Activated CD4-positive, alpha-beta T cell treated with anti-CD3 and anti-CD28 coated beads, Interleukin-2, amount 50 U/mL, for 24 hours (primary cell): Measurements from ENCODE around the gene AUTS2.
"Not testable (repeated sequence)": the region's sequence is repeated elsewhere in the genome, so short reads cannot be mapped to it uniquely, and the experiment has no call there.

Source experiments
- DNase-seq, 2 donors: peaks; one replicate each; pipeline ENCODE4 v3.0.0-alpha.2; 2020; ENCODE audit warnings: low read depth in 1 of 2, low spot score in 1 of 2

The AUTS2 gene

GRCh38 chr7:70271617-70272081 is 673.4 kb downstream of the AUTS2 start:
- DNase-seq: no peak

DNA sequence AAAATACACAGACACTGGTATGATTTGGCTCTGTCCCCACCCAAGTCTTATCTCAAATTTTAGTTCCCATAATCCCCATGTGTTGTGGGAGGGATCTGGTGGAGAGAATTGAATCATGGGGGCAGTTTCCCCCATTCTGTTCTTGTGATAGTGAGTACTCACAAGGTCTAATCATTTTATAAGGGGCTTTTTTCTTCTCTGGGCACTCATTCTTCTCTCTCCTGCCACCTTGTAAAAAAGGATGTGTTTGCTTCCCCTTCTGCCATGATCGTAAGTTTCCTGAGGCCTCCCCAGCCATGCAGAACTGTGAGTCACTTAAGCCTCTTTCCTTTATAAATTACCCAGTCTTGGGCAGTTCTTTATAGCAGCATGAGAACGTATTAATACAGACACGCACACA is 677.3 kb downstream of the AUTS2 start:
- DNase-seq: not testable (repeated sequence)

- no peak for DNase-seq
Observed at GRCh38 chr7:70285187-70285586, 686.9 kb downstream of the AUTS2 start.

GRCh38 chr7:70285854-70286253 is 687.6 kb downstream of the AUTS2 start:
- no peak for DNase-seq

DNA sequence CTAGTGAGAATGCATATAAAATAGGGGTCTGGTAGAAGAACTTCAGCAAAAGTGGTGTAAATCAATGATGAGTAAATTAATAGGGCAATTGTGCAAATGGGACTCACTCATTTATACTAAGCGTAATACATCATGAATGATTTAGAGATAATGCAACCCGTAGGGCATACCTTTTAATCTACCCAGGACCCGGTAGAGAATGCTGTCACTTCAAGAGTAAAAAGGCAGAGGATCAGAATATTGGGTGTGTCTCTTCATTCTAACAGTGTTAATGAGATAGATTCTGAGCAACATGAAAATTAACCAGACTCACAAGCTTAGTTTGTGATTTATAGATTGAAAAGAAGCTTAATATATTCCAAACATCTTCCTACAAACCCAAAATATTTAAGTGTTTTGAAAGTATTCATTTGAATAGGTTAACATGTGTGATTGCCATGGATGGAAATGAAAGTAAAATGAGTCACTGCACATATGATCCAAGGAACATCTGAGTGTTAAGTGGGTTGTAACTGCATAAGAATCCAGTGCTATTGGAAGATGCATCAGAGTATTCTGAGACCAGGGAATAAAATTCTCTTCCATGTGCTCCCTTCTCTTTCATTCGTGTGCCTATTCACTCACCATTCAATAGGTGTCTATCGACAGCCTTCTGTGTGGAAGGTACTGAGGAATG is 690.6 kb downstream of the AUTS2 start:
- no peak for DNase-seq

- no peak for DNase-seq
Observed at GRCh38 chr7:70292716-70293115, 694.4 kb downstream of the AUTS2 start.

DNA sequence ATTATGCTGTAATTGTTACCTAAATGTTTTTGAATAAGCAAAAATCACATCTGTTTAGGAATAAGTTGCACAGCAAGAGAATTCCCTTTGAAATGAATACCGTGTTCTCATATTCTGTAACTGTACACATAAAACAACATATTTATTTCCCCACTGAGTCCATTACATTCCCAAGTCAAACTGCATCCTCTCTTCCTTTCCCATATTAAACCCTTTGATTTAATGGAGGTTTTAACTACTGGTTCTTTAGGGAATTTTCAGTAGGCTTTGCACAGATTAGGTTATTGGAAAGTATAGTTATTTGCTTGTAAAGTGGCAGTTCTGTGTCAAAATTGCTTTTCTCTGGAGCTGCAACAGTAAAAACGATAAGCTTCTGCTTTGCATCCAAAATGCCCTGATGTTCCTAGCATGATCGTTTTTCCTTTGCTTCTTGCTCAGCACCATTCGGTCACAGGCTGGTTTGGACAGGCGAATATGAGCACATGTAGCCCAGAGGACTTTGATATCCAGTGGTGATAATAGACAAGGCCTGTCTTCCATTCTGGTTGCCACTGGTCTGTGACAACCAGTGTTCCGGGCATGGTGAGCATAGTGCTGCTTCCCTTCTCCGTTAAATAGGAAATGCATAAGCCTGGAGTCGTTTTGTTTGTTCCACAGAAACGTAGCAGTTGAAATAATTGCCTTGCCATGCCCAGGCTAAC is 696.1 kb downstream of the AUTS2 start:
- no peak for DNase-seq

DNA sequence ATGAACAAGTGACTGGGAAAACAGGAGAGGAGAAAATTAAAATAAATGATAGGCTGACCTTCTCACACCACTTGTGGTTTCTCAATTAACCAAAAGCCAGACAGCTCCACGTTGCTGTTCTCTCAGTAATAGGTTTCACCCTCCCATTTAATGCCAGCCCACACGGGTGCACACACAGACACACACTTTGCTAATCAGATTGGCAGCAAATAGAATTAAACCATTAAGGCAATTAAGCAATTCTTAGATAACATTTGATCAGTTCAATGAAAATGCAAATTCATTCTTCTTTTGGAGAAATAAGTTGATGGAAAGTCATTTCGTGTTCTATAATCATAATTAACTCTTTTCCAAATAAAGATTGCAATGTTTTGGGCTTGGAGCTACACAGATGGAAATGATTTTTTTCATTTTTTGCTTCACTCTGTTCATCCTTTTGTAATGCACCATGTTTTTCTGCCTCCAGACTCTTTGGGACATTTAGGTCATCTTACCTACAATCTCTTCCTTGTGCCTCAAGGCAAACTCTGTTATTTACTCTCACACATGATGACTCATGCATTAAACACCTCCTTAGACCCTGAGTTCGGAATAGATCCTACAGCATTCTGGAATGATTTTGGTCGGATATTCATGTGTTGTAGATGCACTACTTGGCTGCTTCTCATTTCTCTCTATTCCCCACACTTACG is 700.7 kb downstream of the AUTS2 start:
- no peak for DNase-seq

GRCh38 chr7:70299472-70299807 is 701.2 kb downstream of the AUTS2 start:
- DNase-seq: no peak

GRCh38 chr7:70301673-70302185 is 703.5 kb downstream of the AUTS2 start:
- no peak for DNase-seq

DNA sequence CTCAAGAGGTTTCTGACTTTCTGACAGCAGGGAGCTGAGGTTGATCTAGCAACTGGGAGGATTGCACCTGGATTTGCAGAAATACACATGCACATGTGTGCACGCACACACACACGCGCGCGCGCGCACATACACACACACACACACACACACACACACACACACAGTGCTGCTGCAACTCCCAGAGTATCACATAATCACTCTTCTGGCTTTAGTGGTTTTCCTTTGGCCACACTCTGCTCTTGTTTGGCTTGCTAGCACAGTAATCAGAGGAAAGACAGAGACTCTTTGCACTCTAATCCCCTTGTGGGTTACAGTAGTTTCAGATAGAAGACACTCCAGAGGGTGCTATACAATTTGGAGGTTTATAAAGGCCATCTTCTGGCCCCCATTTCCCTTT is 705.0 kb downstream of the AUTS2 start:
- no peak for DNase-seq

- no peak for DNase-seq
Observed at GRCh38 chr7:70303780-70304179, 705.5 kb downstream of the AUTS2 start.

DNA sequence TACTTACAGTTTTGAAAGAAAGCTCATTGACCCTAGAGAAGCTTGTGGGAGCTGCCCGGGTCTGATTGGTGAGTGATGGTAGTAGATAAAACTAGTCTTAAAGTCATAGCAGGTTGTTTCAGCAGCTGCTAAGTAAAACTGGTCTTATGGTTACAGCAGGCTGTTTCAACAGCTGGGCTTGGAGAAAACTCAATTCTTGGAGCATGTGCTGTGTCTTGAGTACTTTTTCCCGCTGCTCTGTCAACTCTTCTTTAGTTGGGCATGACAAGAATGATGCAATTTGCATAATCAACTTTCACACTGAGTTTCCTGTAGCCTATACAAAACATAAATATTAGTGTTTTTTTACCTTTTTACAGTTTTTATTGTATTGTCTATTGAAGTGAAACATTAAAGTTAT is 707.9 kb downstream of the AUTS2 start:
- DNase-seq: no peak

DNA sequence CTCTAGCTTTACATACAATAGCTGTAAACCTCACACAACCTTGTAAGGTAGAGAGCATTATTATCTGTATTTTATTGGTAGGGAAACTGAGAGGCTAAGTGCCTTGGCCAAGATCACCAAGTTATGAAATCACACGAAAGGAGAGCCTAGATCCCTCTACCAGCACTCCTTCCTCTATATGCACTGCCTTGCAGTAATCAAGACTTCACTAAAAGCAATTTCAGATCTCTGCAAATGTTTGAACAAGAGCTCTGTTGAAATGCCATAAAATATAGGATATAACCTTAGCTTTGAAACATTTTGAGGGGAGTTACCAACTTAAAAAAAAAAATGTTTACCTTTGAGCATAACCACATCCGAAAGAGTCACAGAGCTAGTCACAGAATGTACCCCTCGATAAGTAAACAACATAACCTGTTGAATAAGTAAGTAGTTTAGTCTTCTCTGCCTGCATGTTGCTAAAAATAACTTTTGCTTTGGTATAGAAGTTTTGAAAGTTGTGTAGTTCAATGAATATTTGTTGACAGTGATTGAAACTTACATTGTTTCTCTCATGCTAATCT is 709.4 kb downstream of the AUTS2 start:
- no peak for DNase-seq

- DNase-seq: no peak
Observed at GRCh38 chr7:70312336-70312735, 714.1 kb downstream of the AUTS2 start.

DNA sequence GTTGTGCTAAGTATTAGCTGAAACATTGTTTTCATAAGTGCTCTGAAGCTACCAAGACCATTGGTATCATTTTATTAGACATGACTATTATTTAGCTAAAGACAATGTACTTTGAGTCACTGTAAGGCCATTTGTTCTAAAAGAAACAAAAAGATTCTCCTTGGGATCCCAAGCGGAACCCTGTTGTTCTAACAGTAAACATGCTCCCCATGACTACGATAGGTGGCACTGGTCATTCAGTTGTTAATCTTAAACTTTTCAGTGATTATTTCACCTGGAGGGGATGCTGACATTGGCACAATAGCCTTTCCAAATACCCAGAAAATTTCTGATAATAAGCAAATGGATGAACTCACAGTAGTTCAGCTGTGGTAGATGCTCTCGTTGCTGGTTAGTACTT is 715.0 kb downstream of the AUTS2 start:
- DNase-seq: no peak

- DNase-seq: no peak
Observed at GRCh38 chr7:70313687-70314086, 715.4 kb downstream of the AUTS2 start.

GRCh38 chr7:70314221-70314620 is 715.9 kb downstream of the AUTS2 start:
- DNase-seq: no peak

DNA sequence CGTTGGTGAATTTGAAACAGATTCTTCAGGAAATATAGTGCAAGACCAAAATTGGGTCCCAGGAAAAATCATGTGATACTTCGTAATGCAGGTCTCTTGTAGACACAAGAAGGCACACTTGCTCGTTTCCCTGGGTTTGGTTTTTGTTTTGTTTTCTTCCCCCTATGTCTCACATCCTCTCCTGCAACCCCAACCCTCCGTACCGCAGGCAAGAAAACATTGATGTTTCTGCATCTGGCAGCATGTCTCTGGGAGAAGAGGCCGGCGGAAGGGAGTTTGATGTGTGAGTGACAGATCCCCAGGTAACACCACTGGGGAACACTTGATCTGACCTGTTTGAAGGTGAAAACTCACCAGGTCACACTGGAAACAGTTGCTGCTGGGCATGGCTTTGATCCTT is 718.5 kb downstream of the AUTS2 start:
- DNase-seq: no peak

- no peak for DNase-seq
Observed at GRCh38 chr7:70317356-70317755, 719.1 kb downstream of the AUTS2 start.

GRCh38 chr7:70318511-70318910 is 720.2 kb downstream of the AUTS2 start:
- DNase-seq: no peak

DNA sequence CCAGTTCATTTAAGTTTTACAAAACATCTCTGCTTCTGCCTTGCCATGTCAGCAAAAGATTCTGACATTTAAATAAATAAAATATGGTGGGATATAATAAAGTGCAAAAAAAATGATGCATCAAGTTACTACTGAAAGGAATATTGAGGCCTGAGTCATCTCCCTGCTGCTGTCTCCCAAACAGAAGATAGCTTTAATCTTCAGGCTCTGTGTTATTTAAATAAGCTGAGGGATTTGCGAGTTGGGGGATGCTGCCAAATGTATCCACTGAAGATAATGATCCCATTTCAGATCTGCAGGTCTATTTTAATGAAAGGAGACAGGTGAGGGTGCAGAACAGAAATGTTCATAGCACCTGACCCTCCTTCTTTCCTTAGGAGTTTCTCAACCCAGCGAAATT is 720.8 kb downstream of the AUTS2 start:
- no peak for DNase-seq
